H1 (cell line): ENCODE results near the gene TBX2. TPM values are rescaled to one million over a fixed set of nuclear protein-coding genes. Genes with fewer than 3 reads are reported as not detected.

Experiments used
- CHD2 ChIP-seq: IDR thresholded peaks from 2 replicates; pipeline ENCODE4 v1.6.1; 2012; ENCODE audit warnings: low read length, improper control_type of control experiment
- CTCF ChIP-seq, 3 experiments: IDR thresholded peaks; 1 replicate in 2 of 3; 2 replicates in 1 of 3; pipeline versions ENCODE4 v1.5.1 to v1.6.1; 2011; ENCODE audit warnings: low read length in 3 of 3, mild to moderate bottlenecking in 3 of 3, inconsistent platforms in 2 of 3, low read depth in 1 of 3, moderate library complexity in 1 of 3; ENCODE audit not compliant: insufficient read depth in 1 of 3; ENCODE audit errors: control extremely low read depth in 1 of 3
- EGR1 ChIP-seq: IDR thresholded peaks from 2 replicates; pipeline ENCODE4 v1.6.1; 2011; ENCODE audit warnings: low read depth, low read length, borderline replicate concordance
- EP300 ChIP-seq, 2 experiments: IDR thresholded peaks; 1 replicate in 1 of 2; 2 replicates in 1 of 2; pipeline ENCODE4 v1.6.1; 2011 to 2012; ENCODE audit warnings: low read depth in 2 of 2, low read length in 2 of 2, mild to moderate bottlenecking in 2 of 2, borderline replicate concordance in 1 of 2, inconsistent platforms in 1 of 2, moderate library complexity in 1 of 2
- FOSL1 ChIP-seq: IDR thresholded peaks from 2 replicates; pipeline ENCODE4 v1.6.1; 2011; ENCODE audit warnings: mild to moderate bottlenecking, low read depth, low read length, moderate library complexity; ENCODE audit not compliant: insufficient read depth
- GABPA ChIP-seq: IDR thresholded peaks from 2 replicates; pipeline ENCODE4 v1.6.1; 2011; ENCODE audit warnings: mild to moderate bottlenecking, low read length, moderate library complexity, borderline replicate concordance; ENCODE audit not compliant: insufficient read depth
- KDM1A ChIP-seq: fragments of 200-600, 300-600 bp; sonication (generic); IDR thresholded peaks from 2 replicates; pipeline ENCODE4 v1.7.1; 2016; ENCODE audit warnings: mild to moderate bottlenecking, low read length, borderline replicate concordance
- KDM4A ChIP-seq: IDR thresholded peaks from one replicate; pipeline ENCODE4 v1.7.1; 2012; ENCODE audit warnings: low read depth, mild to moderate bottlenecking, moderate library complexity, low read length, inconsistent platforms; ENCODE audit not compliant: severe bottlenecking
- MAFK ChIP-seq: IDR thresholded peaks from 2 replicates; pipeline ENCODE4 v1.6.1; 2012; ENCODE audit warnings: low read depth, mild to moderate bottlenecking, improper control_type of control experiment, low read length
- RNF2 ChIP-seq: fragments of 200-900, 300-1000 bp; sonication (generic); IDR thresholded peaks from 2 replicates; pipeline ENCODE4 v1.7.1; 2016; ENCODE audit warnings: borderline replicate concordance, low read depth, mild to moderate bottlenecking, antibody characterized with exemption, low read length; ENCODE audit not compliant: poor library complexity, severe bottlenecking; ENCODE audit errors: missing control alignments
- RXRA ChIP-seq: IDR thresholded peaks from 2 replicates; pipeline ENCODE4 v1.6.1; 2011; ENCODE audit warnings: low read depth, mild to moderate bottlenecking, low read length, moderate library complexity; ENCODE audit not compliant: insufficient read depth
- SIRT6 ChIP-seq: IDR thresholded peaks from one replicate; pipeline ENCODE4 v1.7.1; 2012; ENCODE audit warnings: low read length, inconsistent platforms
- SIX5 ChIP-seq: IDR thresholded peaks from 2 replicates; pipeline ENCODE4 v1.6.1; 2011; ENCODE audit warnings: mild to moderate bottlenecking, low read depth, low read length
- SUZ12 ChIP-seq: fragments of 200-600 bp; sonication (generic); IDR thresholded peaks from 2 replicates; pipeline ENCODE4 v1.6.1; 2012; ENCODE audit warnings: mild to moderate bottlenecking, inconsistent platforms, low read length, moderate library complexity, mixed read lengths
- TAF1 ChIP-seq: IDR thresholded peaks from 2 replicates; pipeline ENCODE4 v1.6.1; 2011; ENCODE audit warnings: mild to moderate bottlenecking, low read depth, low read length
- TEAD4 ChIP-seq: IDR thresholded peaks from 2 replicates; pipeline ENCODE4 v1.6.1; 2012; ENCODE audit warnings: low read depth, low read length, inconsistent platforms, mixed read lengths
- polyA plus RNA-seq, 7 experiments: library from polyadenylated mRNA; depleted of rRNA in 3 of 7; stranded (reverse) in 5 of 7; unstranded in 2 of 7; fragments of >200 nt in 5 of 7; fragments of 200-250 nt in 2 of 7; gene quantifications; 1 replicate in 5 of 7; 2 replicates in 1 of 7; 4 replicates in 1 of 7; pipeline versions ENCODE4 v1.2.1 to v1.2.3, GENCODE V29; 2011 to 2013; ENCODE audit warnings: missing spikeins in 2 of 7, mixed read lengths in 2 of 7
- total RNA-seq: library from RNA; stranded (reverse); fragmentation: NEBNext Ultra II Directional; extraction: Animal tissue kit (Norgen Biotek cat#: 25700); gene quantifications from 2 replicates; pipeline ENCODE4 v1.2.1, GENCODE V29; 2021

The TBX2 gene
- total and polyA plus RNA-seq, 2 of the 8 experiments (the other 6 are each of a cell fraction or from before 2014, with no cell fraction given): not detected

- TF ChIP-seq SIRT6 (no peak), SIX5 (no peak), CTCF (IDR thresholded peaks at IDR 0.05; ENCODE audit: control extremely low read depth in 1 of 3, insufficient read depth in 1 of 3, low read depth in 1 of 3, low read length in 3 of 3) (peak; percentile 49 to 73 (median 69)), EP300 (IDR thresholded peaks at IDR 0.05; ENCODE audit: borderline replicate concordance in 1 of 2, low read depth in 2 of 2, low read length in 2 of 2) (no peak), EGR1 (no peak), FOSL1 (no peak), GABPA (no peak), TEAD4 (no peak), MAFK (no peak), RNF2 (no peak), SUZ12 (no peak), CHD2 (no peak), RXRA (no peak), KDM1A (peak; percentile 70; the same call in 1 of the 2 replicates), TAF1 (no peak), KDM4A (no peak)
These were observed 26.2 kb downstream of the TBX2 start (continued) for GRCh38 chr17:61425682-61426481.
